Duodenal mucosa (tissue), 2 donors: ENCODE data around the gene ADCY7.

Experiments
- H3K27ac ChIP-seq: one replicate; pipeline ENCODE4 v1.7.0; 2013; ENCODE audit warnings: low read depth, low read length
- H3K27me3 ChIP-seq, 2 donors: one replicate each; pipeline ENCODE4 v1.7.0; 2013; ENCODE audit warnings: low read length in 2 of 2, control low read depth in 1 of 2; ENCODE audit not compliant: insufficient read depth in 2 of 2, control insufficient read depth in 1 of 2
- H3K36me3 ChIP-seq, 2 donors: one replicate each; pipeline ENCODE4 v1.7.0; 2013; ENCODE audit warnings: low read length in 2 of 2, control low read depth in 1 of 2; ENCODE audit not compliant: insufficient read depth in 2 of 2, control insufficient read depth in 1 of 2
- H3K4me1 ChIP-seq, 2 donors: one replicate each; pipeline ENCODE4 v1.7.0; 2013; ENCODE audit warnings: low read length in 2 of 2, control low read depth in 1 of 2; ENCODE audit not compliant: insufficient read depth in 2 of 2, control insufficient read depth in 1 of 2
- H3K4me3 ChIP-seq, 2 donors: one replicate each; pipeline ENCODE4 v1.7.0; 2013; ENCODE audit warnings: low read length in 2 of 2, low read depth in 1 of 2
- H3K9ac ChIP-seq, 2 donors: one replicate each; pipeline ENCODE4 v1.7.0; 2013; ENCODE audit warnings: low read length in 2 of 2, low read depth in 1 of 2
- H3K9me3 ChIP-seq, 2 donors: one replicate each; pipeline ENCODE4 v1.7.0; 2013; ENCODE audit warnings: low read length in 2 of 2, control low read depth in 1 of 2; ENCODE audit not compliant: control insufficient read depth in 1 of 2

ADCY7 gene

DNA sequence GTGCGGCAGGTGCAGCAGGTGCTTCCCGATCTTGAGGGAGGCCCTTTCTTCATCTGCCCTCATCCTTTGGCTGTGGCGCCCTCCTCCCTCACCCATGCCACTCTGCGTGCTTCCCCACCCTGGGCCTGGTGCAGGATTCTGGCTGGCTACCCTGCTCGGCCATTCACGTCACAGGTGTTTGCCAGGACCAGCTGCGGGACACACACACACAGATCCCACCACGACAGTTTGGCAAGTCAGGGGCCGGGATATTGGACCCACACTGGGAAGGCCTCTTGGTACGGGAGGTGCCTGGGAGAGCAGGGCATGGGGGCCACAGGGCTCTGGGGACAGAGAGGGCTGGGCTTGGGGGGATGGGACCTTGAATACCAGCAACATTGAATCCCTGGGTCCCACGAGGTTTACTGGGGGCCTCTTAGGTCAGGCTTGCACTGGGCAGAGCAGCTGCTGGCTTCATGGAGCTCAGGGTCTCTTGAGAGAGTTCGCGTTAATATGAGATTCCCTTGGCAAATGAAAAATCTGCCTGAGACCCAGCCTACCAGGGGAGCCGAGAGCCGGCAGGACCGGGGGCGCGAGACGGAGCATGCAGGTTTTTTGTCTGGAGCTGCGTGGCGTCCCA, 15.1 kb downstream of the ADCY7 start:
- Histone ChIP-seq H3K4me3 (peak overlapping the region in 1 of 2 donors; percentile 38), H3K27ac (no peak overlapping the region), H3K4me1 (peaks cover 35 to 51% of the 10 kb centered on the region in 2 donors), H3K27me3 (no peaks in the 10 kb centered on the region), H3K36me3 (peaks cover 0 to under 1% of the 10 kb centered on the region in 2 donors), H3K9me3 (peaks cover 0 to 3% of the 10 kb centered on the region in 2 donors), H3K9ac (no peak overlapping the region)

DNA sequence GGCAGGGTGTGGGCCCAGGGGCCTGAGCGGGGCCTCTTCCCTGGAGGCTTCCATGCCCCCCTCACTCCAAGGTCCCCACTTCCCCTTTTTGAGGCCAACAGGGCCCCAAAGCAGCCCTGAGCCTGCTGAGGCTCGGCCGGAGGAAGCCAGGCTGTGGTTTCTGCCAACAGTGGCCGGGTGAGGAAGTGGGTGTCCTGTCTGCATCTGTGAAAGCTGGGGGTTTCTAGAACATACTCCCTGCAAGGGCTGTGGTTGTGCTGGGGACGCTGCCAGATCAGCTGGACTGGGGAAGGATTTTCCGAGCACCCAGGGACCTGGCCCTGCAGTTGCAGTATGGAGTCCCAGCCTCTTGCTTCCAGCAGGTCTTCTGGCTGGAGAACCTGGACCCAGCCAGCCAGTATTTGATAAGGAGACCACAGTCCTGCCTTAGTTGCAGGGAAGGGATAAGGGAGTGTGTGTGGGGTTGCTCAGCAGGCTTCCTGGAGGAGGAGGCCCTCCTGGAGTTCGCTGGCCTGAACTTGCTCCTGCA, 15.7 kb downstream of the ADCY7 start:
- no peaks in the 10 kb centered on the region for H3K27me3 ChIP-seq
- H3K4me3 ChIP-seq, result peak overlapping the region in 1 of 2 donors; percentile 38
- H3K4me1 ChIP-seq, result peaks cover 35 to 51% of the 10 kb centered on the region in 2 donors
- H3K9me3 ChIP-seq, result peaks cover 0 to 3% of the 10 kb centered on the region in 2 donors
- no peak overlapping the region for H3K27ac ChIP-seq
- no peak overlapping the region for H3K9ac ChIP-seq
- H3K36me3 ChIP-seq, result peaks cover 0 to 4% of the 10 kb centered on the region in 2 donors

DNA sequence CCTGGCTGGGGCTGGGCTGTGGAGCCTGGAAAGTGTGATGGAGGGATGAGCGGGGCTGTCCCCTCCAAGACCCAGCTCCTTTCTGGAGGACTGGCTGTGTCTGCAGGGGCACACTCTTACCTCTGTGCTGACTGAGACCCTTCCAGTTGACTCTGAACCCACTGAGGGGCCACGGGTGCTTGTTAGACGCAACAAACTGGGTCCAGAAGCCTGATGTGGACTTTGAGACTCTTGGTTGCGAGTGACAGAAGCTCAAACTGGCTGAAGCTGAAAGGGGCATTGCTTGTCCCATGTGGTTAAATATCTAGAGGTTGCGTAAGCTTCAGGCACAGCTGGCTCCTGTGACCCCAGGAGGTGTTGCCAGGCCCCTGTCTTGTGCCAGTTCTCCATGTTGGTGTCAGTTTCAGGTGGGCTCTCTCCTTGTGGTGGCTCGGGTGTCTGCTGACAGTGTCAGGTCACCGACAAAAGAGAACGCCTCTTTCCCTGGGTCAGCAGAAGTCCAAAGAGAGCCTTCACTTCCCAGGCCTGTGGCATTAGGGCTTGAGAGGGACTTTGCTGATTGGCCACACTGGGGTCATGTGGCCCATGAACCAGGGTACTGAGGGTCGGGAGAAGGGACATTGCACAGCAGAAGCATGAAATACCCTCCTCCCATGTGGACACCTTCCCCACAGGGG, 16.7 kb downstream of the ADCY7 start:
- peaks cover 35 to 51% of the 10 kb centered on the region in 2 donors for H3K4me1 ChIP-seq
- no peak overlapping the region for H3K27ac ChIP-seq
- peaks cover 0 to 4% of the 10 kb centered on the region in 2 donors for H3K36me3 ChIP-seq
- H3K27me3 ChIP-seq, result no peaks in the 10 kb centered on the region
- H3K4me3 ChIP-seq, result no peak overlapping the region
- H3K9me3 ChIP-seq, result peaks cover 0 to 3% of the 10 kb centered on the region in 2 donors
- no peak overlapping the region for H3K9ac ChIP-seq

DNA sequence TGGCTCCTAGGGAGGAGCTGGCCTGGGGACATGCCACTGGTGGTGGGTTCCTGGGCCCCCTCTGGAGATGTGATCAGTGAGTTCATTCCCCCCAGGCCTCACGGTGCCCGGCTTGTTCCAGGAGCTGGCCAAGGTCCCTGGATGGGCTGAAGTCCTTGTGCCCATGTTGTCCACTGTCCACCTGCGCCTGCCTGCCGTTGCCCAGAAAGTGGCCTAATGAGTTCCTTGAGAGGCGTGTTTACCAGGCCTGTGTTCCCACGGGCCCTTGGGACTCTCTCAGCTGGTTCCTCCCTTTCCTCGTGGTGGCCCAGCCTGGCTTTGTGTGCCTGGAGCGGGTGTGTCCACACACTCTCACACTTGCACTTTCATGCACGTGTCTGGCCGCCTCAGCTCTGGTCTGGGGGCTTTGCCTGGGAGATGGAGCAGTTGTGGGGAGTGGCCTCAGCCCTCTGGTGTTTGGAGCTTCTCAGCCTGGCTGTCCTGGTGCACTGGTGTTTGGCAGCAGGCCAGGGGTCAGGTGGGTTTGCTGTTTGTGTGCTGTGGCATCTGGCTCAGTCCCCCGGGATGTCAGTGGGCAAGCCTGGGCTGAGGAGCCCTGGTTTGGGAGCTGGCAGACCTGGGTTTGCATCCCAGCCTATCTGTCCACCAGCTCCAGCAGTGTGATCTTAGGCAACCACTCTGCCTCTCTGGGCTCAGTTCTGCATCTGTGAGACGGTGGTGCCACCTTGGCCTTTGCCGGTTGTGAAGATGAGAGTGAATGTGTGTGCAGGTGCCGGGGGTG, 18.0 kb downstream of the ADCY7 start:
- Histone ChIP-seq H3K27me3 (no peaks in the 10 kb centered on the region), H3K9ac (no peak overlapping the region), H3K27ac (no peak overlapping the region), H3K9me3 (no peaks in the 10 kb centered on the region), H3K4me3 (no peak overlapping the region), H3K36me3 (peaks cover 0 to 4% of the 10 kb centered on the region in 2 donors), H3K4me1 (peaks cover 35 to 46% of the 10 kb centered on the region in 2 donors)

DNA sequence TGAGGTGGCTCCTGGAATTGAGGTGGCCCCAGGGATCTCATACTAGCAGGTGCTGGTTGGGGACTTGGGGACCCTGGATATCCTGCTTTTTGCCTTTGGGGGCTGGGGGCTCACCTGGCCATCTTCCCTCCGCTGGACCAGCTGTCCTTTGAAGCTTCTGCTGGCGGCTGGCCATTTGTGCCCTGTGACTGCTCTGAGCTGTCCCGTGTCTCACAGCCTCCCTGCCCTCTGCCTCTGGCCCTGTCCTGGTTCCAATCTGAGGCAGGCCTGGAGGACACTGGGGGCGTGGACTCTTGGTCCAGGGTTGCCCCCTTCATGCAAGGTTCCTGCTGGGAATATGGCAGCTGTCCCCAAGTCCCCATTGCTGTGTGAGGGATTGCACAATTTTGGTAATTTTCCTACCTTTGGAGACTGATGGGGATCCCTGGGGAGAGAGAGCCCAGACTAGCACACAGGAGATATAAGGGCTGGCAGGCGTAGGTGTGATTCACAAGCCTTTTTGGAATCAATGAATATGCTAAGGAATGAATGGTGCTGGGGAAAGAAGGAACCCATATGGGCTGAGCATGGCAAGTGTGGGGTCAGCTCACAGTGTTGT, 19.2 kb downstream of the ADCY7 start:
- H3K4me3 ChIP-seq, result no peak overlapping the region
- H3K9me3 ChIP-seq, result no peaks in the 10 kb centered on the region
- peaks cover 35 to 43% of the 10 kb centered on the region in 2 donors for H3K4me1 ChIP-seq
- H3K9ac ChIP-seq, result no peak overlapping the region
- H3K27me3 ChIP-seq, result no peaks in the 10 kb centered on the region
- no peak overlapping the region for H3K27ac ChIP-seq
- H3K36me3 ChIP-seq, result peaks cover 0 to 13% of the 10 kb centered on the region in 2 donors

DNA sequence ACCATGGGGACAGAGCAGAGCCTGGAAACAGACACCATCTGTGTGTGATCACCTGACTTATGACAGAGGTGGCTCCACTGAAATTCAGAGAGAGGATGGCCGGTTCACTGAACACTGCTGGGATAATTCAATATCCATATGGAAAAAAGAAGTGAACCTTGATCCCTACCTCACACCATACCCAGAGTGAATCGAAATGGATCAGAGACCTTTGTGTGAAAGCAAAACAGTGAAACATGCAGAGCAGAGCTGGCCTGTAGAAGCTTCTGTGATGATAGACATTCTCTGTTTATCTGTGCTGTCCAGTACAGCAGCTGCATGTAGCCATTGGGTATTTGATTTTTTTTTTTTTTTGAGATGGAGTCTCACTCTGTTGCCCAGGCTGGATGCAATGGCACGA, 20.3 kb downstream of the ADCY7 start:
- Histone ChIP-seq H3K27me3 (no peaks in the 10 kb centered on the region), H3K9ac (no peak overlapping the region), H3K4me3 (no peak overlapping the region), H3K4me1 (peaks cover 24 to 31% of the 10 kb centered on the region in 2 donors), H3K27ac (no peak overlapping the region), H3K36me3 (peaks cover 0 to 15% of the 10 kb centered on the region in 2 donors), H3K9me3 (no peaks in the 10 kb centered on the region)

DNA sequence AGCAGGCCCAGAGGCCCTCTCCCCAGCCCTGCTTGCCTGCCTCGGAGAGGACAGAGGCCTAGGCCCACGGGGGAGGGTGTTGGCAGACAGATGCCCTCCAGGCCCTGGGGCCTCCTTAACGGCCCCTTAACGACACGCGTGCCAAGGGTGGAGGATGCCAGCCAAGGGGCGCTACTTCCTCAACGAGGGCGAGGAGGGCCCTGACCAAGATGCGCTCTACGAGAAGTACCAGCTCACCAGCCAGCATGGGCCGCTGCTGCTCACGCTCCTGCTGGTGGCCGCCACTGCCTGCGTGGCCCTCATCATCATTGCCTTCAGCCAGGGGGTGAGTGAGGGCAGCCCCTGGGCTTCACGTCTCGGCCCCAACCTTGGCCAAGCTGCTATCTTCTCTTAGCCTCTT, 21.7 kb downstream of the ADCY7 start:
- H3K9ac ChIP-seq, result no peak overlapping the region
- H3K27me3 ChIP-seq, result no peaks in the 10 kb centered on the region
- H3K4me1 ChIP-seq, result peaks cover 19 to 20% of the 10 kb centered on the region in 2 donors
- H3K4me3 ChIP-seq, result no peak overlapping the region
- H3K9me3 ChIP-seq, result no peaks in the 10 kb centered on the region
- peaks cover 0 to 18% of the 10 kb centered on the region in 2 donors for H3K36me3 ChIP-seq
- H3K27ac ChIP-seq, result no peak overlapping the region

DNA sequence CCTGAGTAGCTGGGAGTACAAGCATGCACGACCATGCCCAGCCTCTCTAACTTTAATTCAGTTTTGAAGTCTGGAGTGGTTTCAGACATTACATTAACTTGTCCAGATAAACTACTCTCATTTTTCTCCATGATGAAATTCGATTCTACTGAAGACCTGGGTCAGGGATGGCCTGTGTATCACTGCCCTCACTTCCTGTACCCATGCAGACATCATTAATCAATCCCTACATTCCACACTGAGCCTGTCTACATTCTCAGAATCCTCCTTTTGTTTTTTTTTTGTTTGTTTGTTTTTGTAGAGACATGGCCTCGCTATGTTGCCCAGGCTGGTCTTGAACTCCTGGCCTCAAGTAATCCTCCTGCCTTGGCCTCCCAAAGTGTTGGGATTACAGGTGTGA, 22.6 kb downstream of the ADCY7 start:
- Histone ChIP-seq H3K9ac (no peak overlapping the region), H3K4me1 (peaks cover 10 to 13% of the 10 kb centered on the region in 2 donors), H3K4me3 (no peak overlapping the region), H3K27ac (no peak overlapping the region), H3K9me3 (no peaks in the 10 kb centered on the region), H3K36me3 (peaks cover 0 to 26% of the 10 kb centered on the region in 2 donors), H3K27me3 (no peaks in the 10 kb centered on the region)

DNA sequence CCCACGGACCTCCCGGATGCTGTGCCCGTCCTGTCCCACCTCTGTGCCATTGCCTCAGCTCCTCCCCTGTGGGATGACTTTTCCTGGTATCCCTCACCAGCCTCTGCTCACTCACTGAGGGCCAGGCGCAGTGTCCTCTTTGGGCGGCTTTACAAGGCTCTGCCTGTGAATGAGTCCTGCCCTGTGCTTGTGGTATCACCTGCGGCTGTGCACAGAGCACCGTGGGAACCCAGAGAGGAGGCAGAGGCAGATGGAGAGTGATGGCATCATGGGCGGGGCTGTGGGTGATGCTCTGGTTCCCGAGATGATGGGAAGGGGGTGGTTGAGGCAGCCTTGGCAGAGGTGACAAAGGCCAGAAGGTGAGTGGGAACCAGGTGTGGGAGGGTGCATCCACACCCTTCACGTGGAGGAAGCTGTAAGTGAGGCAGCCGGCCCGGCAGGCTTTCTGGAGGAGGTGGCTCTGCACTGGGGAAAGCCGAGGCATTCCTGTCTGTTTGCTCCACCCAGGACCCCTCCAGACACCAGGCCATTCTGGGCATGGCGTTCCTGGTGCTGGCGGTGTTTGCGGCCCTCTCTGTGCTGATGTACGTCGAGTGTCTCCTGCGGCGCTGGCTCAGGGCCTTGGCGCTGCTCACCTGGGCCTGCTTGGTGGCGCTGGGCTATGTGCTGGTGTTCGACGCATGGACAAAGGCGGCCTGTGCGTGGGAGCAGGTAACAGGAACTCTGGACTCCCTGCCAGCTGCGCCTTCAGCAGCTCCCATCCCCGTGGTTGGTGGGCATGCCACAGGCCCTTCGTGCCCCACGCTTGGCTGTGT, 23.8 kb downstream of the ADCY7 start:
- no peaks in the 10 kb centered on the region for H3K27me3 ChIP-seq
- no peak overlapping the region for H3K4me3 ChIP-seq
- no peak overlapping the region for H3K27ac ChIP-seq

More for the DNA sequence above, 23.8 kb downstream of the ADCY7 start:
- H3K9ac ChIP-seq, result no peak overlapping the region
- H3K36me3 ChIP-seq, result peaks cover 4 to 30% of the 10 kb centered on the region in 2 donors
- H3K9me3 ChIP-seq, result no peaks in the 10 kb centered on the region
- peaks cover 0 to 4% of the 10 kb centered on the region in 2 donors for H3K4me1 ChIP-seq
